Mucosa of rectum (tissue), 2 donors: ENCODE measurements around the gene CHTF18.

ENCODE experiments used
- H3K27ac ChIP-seq, 2 donors: one replicate each; pipeline ENCODE4 v1.7.0; 2013; ENCODE audit warnings: inconsistent platforms in 2 of 2, low read depth in 2 of 2, low read length in 2 of 2
- H3K27me3 ChIP-seq, 2 donors: one replicate each; pipeline ENCODE4 v1.7.0; 2013; ENCODE audit warnings: low read length in 2 of 2; ENCODE audit not compliant: control insufficient read depth in 2 of 2, insufficient read depth in 2 of 2
- H3K36me3 ChIP-seq, 2 donors: one replicate each; pipeline ENCODE4 v1.7.0; 2013; ENCODE audit warnings: low read length in 2 of 2; ENCODE audit not compliant: control insufficient read depth in 2 of 2, insufficient read depth in 2 of 2
- H3K4me1 ChIP-seq, 2 donors: one replicate each; pipeline ENCODE4 v1.7.0; 2013; ENCODE audit warnings: low read length in 2 of 2, mild to moderate bottlenecking in 1 of 2; ENCODE audit not compliant: control insufficient read depth in 2 of 2, insufficient read depth in 2 of 2
- H3K4me3 ChIP-seq, 2 donors: one replicate each; pipeline ENCODE4 v1.7.0; 2013; ENCODE audit warnings: low read length in 2 of 2
- H3K9ac ChIP-seq, 2 donors: one replicate each; pipeline ENCODE4 v1.7.0; 2013; ENCODE audit warnings: low read length in 2 of 2, low read depth in 1 of 2, mild to moderate bottlenecking in 1 of 2
- H3K9me3 ChIP-seq, 2 donors: one replicate each; pipeline ENCODE4 v1.7.0; 2013; ENCODE audit warnings: low read length in 2 of 2; ENCODE audit not compliant: control insufficient read depth in 2 of 2
- donor health status: healthy.
- donor health status: Normal muscosa, but diverticular disease.

The CHTF18 gene

GRCh38 chr16:793414-793813 lies 5.0 kb downstream of the CHTF18 start:
- Histone ChIP-seq H3K36me3 (no peaks in the 10 kb centered on the region), H3K4me3 (no peak overlapping the region), H3K9ac (no peak overlapping the region), H3K27me3 (no peaks in the 10 kb centered on the region), H3K9me3 (no peaks in the 10 kb centered on the region), H3K27ac (no peak overlapping the region), H3K4me1 (peaks cover 7 to 10% of the 10 kb centered on the region in 2 donors)

GRCh38 chr16:794091-794822 lies 5.8 kb downstream of the CHTF18 start:
- H3K9ac ChIP-seq, result no peak overlapping the region

GRCh38 chr16:794853-795466 lies 6.5 kb downstream of the CHTF18 start:
- Histone ChIP-seq H3K27ac (no peak overlapping the region), H3K9me3 (no peaks in the 10 kb centered on the region), H3K27me3 (peaks cover 5 to 6% of the 10 kb centered on the region in 2 donors), H3K4me3 (no peak overlapping the region), H3K36me3 (no peaks in the 10 kb centered on the region), H3K4me1 (no peaks in the 10 kb centered on the region), H3K9ac (no peak overlapping the region)

More at GRCh38 chr16:794091-794822, 5.8 kb downstream of the CHTF18 start:
- H3K36me3 ChIP-seq, result no peaks in the 10 kb centered on the region
- H3K4me3 ChIP-seq, result no peak overlapping the region
- H3K27me3 ChIP-seq, result peaks cover 1 to 3% of the 10 kb centered on the region in 2 donors
- peaks cover 0 to 2% of the 10 kb centered on the region in 2 donors for H3K4me1 ChIP-seq
- H3K27ac ChIP-seq, result no peak overlapping the region
- no peaks in the 10 kb centered on the region for H3K9me3 ChIP-seq

GRCh38 chr16:795580-796229 lies 7.3 kb downstream of the CHTF18 start:
- no peaks in the 10 kb centered on the region for H3K36me3 ChIP-seq
- peaks cover 5 to 9% of the 10 kb centered on the region in 2 donors for H3K27me3 ChIP-seq
- no peaks in the 10 kb centered on the region for H3K9me3 ChIP-seq
- no peak overlapping the region for H3K4me3 ChIP-seq
- no peak overlapping the region for H3K27ac ChIP-seq
- no peaks in the 10 kb centered on the region for H3K4me1 ChIP-seq
- H3K9ac ChIP-seq, result no peak overlapping the region

GRCh38 chr16:796296-797119 lies 8.1 kb downstream of the CHTF18 start:
- peaks cover 13 to 17% of the 10 kb centered on the region in 2 donors for H3K27me3 ChIP-seq

GRCh38 chr16:797120-797420 lies 8.7 kb downstream of the CHTF18 start:
- Histone ChIP-seq H3K27me3 (peaks cover 18 to 22% of the 10 kb centered on the region in 2 donors), H3K4me3 (no peak overlapping the region), H3K27ac (no peak overlapping the region), H3K9me3 (no peaks in the 10 kb centered on the region), H3K9ac (no peak overlapping the region), H3K36me3 (no peaks in the 10 kb centered on the region), H3K4me1 (no peaks in the 10 kb centered on the region)

More at GRCh38 chr16:796296-797119, 8.1 kb downstream of the CHTF18 start:
- Histone ChIP-seq H3K9ac (no peak overlapping the region), H3K36me3 (no peaks in the 10 kb centered on the region), H3K4me1 (no peaks in the 10 kb centered on the region), H3K4me3 (no peak overlapping the region), H3K27ac (no peak overlapping the region), H3K9me3 (no peaks in the 10 kb centered on the region)

- Histone ChIP-seq H3K27me3 (peaks cover 24 to 29% of the 10 kb centered on the region in 2 donors), H3K9me3 (no peaks in the 10 kb centered on the region), H3K27ac (no peak overlapping the region), H3K9ac (no peak overlapping the region), H3K4me3 (no peak overlapping the region), H3K36me3 (no peaks in the 10 kb centered on the region), H3K4me1 (no peaks in the 10 kb centered on the region)
Observed at GRCh38 chr16:797686-798085, 9.3 kb downstream of the CHTF18 start.

GRCh38 chr16:798666-799065 lies 10.2 kb downstream of the CHTF18 start:
- Histone ChIP-seq H3K4me3 (no peak overlapping the region), H3K9me3 (no peaks in the 10 kb centered on the region), H3K27ac (no peak overlapping the region), H3K27me3 (peaks cover 30 to 32% of the 10 kb centered on the region in 2 donors), H3K36me3 (no peaks in the 10 kb centered on the region), H3K4me1 (no peaks in the 10 kb centered on the region), H3K9ac (no peak overlapping the region)

- Histone ChIP-seq H3K4me3 (no peak overlapping the region), H3K4me1 (no peaks in the 10 kb centered on the region), H3K36me3 (no peaks in the 10 kb centered on the region), H3K9me3 (no peaks in the 10 kb centered on the region), H3K9ac (no peak overlapping the region), H3K27ac (no peak overlapping the region), H3K27me3 (peaks cover 32% of the 10 kb centered on the region in 2 donors)
Observed at GRCh38 chr16:799111-799947, 10.9 kb downstream of the CHTF18 start.
